Measurements from ENCODE around the gene TTLL5. TPM values are rescaled to one million over a fixed set of nuclear protein-coding genes. Genes with fewer than 3 reads are reported as not detected.

The TTLL5 gene
- total RNA-seq, 1 donor from 2014 or later = 37.9 TPM

DNA sequence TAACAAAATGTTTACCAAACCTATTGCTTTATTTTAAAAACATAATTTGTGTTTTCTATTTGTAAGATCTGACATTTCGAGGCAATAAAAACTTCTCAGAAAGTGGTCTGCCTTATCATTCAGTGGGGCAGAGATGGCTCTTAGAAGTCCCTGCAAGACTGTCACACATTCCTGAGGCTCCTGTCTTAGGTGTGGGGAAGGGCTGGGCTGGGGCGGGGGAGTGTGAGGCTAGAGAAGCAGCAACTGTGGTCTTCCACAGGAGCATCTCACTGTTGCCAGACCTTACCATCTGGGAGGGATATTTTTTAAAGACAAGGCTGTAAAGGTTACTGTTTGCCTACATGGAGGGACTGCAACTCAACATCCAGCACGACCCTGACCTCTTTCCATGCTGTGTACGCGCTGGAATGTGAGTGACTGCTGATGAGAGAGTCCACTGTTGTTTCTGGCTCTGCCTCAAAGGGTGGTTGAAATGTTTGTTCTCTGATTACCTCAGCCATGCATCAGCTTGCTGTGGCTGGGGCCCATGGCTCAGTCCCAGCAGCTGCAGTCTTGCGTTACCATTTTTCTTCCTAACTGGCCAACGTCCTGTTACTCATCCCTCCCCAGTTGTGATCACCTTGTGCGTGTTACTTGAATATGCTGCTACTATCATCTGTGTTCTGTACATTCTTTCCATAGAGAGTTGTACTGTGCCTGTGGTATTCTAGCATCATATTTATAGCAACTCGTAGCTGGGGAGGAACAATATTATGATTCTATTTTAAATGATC, 12.8 kb upstream of the TTLL5 start:
- CTCF ChIA-PET = interaction anchor here (0.6 to 13.4 kb wide), 2 partner anchors 72 to 277 kb away, joined by 3 to 264 read pairs; partner anchors contain the start of gene FLVCR2
- no peak overlapping the region for H3K27ac Mint-ChIP-seq

DNA sequence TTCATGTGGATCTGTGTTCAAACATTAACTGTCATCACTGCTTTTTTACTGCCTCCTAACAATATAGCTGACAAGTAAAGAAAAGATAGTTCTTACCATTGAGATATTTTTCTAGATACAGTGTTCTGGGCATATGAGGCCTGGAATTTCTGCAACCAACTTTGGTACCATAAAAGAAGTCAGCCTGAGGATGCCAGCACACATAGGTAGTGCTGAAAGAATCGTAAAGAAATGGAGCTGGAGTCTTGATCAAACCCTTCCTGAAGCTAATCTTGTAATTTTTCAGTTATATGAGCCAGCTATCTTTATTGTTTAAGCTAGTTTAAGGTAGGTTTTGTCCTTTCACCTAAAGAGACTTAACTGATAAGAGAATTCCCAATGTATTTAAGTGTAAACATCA, 11.7 kb upstream of the TTLL5 start:
- ChIA-PET POLR2A (interaction anchor here (0.7 kb wide), 1 partner anchor 71 kb away, joined by 10 read pairs; no protein-coding TSS in a partner anchor), CTCF (interaction anchor here (13.4 kb wide), 1 partner anchor 74 kb away, joined by 264 read pairs; the partner anchor contains the start of gene FLVCR2)
- intact Hi-C loops (cut with micrococcal nuclease) = no loop called here
- Mint-ChIP-seq H3K4me1 (no peaks in the 10 kb centered on the region), H3K27ac (no peak overlapping the region), H3K27me3 (no peaks in the 10 kb centered on the region), H3K9me3 (no peaks in the 10 kb centered on the region), H3K36me3 (ENCODE audit: low read depth) (peaks cover 78% of the 10 kb centered on the region), H3K4me3 (no peak overlapping the region)
- TF ChIP-seq, protein P1, sequence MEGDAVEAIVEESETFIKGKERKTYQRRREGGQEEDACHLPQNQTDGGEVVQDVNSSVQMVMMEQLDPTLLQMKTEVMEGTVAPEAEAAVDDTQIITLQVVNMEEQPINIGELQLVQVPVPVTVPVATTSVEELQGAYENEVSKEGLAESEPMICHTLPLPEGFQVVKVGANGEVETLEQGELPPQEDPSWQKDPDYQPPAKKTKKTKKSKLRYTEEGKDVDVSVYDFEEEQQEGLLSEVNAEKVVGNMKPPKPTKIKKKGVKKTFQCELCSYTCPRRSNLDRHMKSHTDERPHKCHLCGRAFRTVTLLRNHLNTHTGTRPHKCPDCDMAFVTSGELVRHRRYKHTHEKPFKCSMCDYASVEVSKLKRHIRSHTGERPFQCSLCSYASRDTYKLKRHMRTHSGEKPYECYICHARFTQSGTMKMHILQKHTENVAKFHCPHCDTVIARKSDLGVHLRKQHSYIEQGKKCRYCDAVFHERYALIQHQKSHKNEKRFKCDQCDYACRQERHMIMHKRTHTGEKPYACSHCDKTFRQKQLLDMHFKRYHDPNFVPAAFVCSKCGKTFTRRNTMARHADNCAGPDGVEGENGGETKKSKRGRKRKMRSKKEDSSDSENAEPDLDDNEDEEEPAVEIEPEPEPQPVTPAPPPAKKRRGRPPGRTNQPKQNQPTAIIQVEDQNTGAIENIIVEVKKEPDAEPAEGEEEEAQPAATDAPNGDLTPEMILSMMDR (IDR thresholded peaks at IDR 0.05) = no peak
- DNase-seq = no peak
- no peak for ATAC-seq (ENCODE audit: low read depth)

More for the DNA sequence above, 12.8 kb upstream of the TTLL5 start:
- POLR2A ChIA-PET = no interaction called here
- H3K36me3 Mint-ChIP-seq (ENCODE audit: low read depth) = peaks cover 73% of the 10 kb centered on the region
- TF ChIP-seq, protein P1 (IDR thresholded peaks at IDR 0.05) = no peak
- no peaks in the 10 kb centered on the region for H3K4me1 Mint-ChIP-seq
- ATAC-seq (ENCODE audit: low read depth) (no peak), DNase-seq (no peak)
- no peaks in the 10 kb centered on the region for H3K9me3 Mint-ChIP-seq
- H3K27me3 Mint-ChIP-seq = no peaks in the 10 kb centered on the region
- no peak overlapping the region for H3K4me3 Mint-ChIP-seq
- intact Hi-C loops (cut with micrococcal nuclease) = no loop called here

DNA sequence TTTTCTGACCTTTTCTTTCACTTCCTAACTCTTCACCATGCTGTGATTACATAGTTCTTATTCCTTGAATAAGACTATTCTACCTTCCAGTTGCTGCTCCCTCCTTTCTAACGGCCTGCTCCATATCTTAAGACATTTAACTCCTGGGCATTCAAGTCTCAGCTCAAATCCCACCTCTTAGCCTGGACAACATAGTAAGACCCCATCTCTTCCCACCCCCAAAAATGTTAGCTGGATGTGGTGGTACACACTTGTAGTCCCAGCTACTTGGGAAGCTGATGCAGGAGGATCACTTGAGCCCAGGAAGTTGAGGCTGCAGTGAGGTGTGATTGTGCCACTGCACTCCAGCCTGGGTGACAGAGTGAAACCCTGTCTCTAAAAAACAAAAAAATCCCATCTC, 11.3 kb upstream of the TTLL5 start:
- intact Hi-C loops (cut with micrococcal nuclease) = loop anchor here (5.0 kb wide), 1 partner anchor 127 kb away; the partner anchor contains the start of gene BATF
- H3K27ac Mint-ChIP-seq = no peak overlapping the region
- H3K36me3 Mint-ChIP-seq (ENCODE audit: low read depth) = peaks cover 78% of the 10 kb centered on the region
- ChIA-PET CTCF (interaction anchor here (13.4 kb wide), 1 partner anchor 74 kb away, joined by 264 read pairs; the partner anchor contains the start of gene FLVCR2), POLR2A (no interaction called here)
- H3K4me1 Mint-ChIP-seq = no peaks in the 10 kb centered on the region
- no peak overlapping the region for H3K4me3 Mint-ChIP-seq
- ATAC-seq (ENCODE audit: low read depth) (no peak), DNase-seq (no peak)
- no peaks in the 10 kb centered on the region for H3K27me3 Mint-ChIP-seq
- no peaks in the 10 kb centered on the region for H3K9me3 Mint-ChIP-seq
- TF ChIP-seq, protein P1 (IDR thresholded peaks at IDR 0.05) = no peak

DNA sequence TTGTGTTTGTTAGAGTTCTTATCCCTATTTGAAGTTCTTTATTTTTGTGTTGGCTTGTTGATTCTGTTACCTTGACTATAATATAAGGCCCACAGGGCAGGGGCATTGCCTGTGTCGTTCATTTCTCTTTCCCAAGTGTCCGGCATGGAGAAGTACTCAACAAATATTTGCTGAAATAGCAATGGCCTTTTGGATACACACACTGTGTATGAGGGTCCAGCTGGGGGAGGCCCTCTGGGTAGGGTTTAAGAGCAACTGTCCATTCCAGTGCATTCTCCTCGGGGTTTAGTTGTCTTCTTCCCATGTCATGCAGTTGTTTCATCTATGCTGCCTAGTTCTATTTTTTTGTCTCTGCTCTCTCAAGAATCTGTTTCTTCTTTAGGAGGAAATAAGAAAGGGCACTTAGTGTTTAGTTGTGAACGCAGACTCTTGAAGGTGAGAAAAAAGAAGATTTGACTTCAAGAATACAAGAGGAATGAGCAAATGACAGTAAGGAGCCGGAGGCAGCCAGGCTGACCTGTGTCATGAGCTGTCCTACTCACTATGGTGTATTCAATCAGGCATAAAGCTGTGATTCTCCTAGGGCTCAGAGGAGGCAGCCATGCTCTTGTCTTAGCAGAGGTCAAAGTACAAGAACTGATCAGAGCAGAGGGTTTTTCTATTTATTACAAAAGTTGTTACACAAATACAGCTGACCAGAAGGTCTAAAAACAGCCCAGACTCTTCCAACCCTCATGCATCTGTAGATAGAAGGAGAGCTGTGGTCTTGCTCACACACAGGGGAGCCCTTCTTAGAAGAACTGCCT, 10.6 kb upstream of the TTLL5 start:
- intact Hi-C loops (cut with micrococcal nuclease) = loop anchor here (5.0 kb wide), 1 partner anchor 128 kb away; the partner anchor contains the start of gene BATF

More for the DNA sequence above, 10.6 kb upstream of the TTLL5 start:
- Mint-ChIP-seq H3K9me3 (no peaks in the 10 kb centered on the region), H3K27ac (no peak overlapping the region), H3K27me3 (no peaks in the 10 kb centered on the region), H3K36me3 (ENCODE audit: low read depth) (peaks cover 84% of the 10 kb centered on the region), H3K4me1 (no peaks in the 10 kb centered on the region), H3K4me3 (no peak overlapping the region)
- TF ChIP-seq, protein P1 (IDR thresholded peaks at IDR 0.05) = no peak
- no peak for ATAC-seq (ENCODE audit: low read depth)
- POLR2A ChIA-PET = no interaction called here
- CTCF ChIA-PET = interaction anchor here (13.4 kb wide), 1 partner anchor 75 kb away, joined by 264 read pairs; the partner anchor contains the start of gene FLVCR2
- DNase-seq = no peak

Measured in activated B cell treated with CpG ODN at 0.5 μM for 24 hours (primary cell).